K562 (cell line): ENCODE data around the gene DNAJB6. TPM values are rescaled to one million over a fixed set of nuclear protein-coding genes. Genes with fewer than 3 reads are reported as not detected.

Source experiments
- ATAC-seq: fragments of 200-7000 bp; cut with Tn5 transposase; 3 replicates; pipeline ENCODE4 v1.9.1; 2020; ENCODE audit warnings: moderate library complexity
- BruUV-seq: library from RNA; stranded (reverse); fragments of 400-500 nt; replicated peaks from 2 replicates; lab custom pipeline; 2021; lab: Mats Ljungman, UMichigan
- CTCF ChIA-PET: fragments of 300-600 bp; formaldehyde crosslinking; extraction: SDS; loops from one replicate; lab custom pipeline; 2021; ENCODE audit warnings: low intra/inter-chr PET ratio; lab: Yijun Ruan, JAX
- POLR2A ChIA-PET: fragments of 300-600, 350-650 bp; sonication (Branson Sonifier 250); formaldehyde crosslinking; extraction: SDS; loops from one replicate; lab custom pipeline; 2021; ENCODE audit warnings: antibody characterized with exemption, inconsistent platforms; lab: Yijun Ruan, JAX
- DNase-seq, 4 experiments: peaks; one replicate each; pipeline versions ENCODE4 v3.0.0 to v3.0.0-alpha.2; 2011 to 2018; ENCODE audit warnings: low spot score in 3 of 4, mixed read lengths in 3 of 4; ENCODE audit errors: extremely low read depth in 1 of 4
- FAIRE-seq: peaks from 2 replicates; lab custom pipeline; 2011; peaks lifted over from hg19 to GRCh38; lab: Jason Lieb, UNC
- H2AFZ ChIP-seq: 2 replicates; pipeline ENCODE4 v1.6.0; 2011; ENCODE audit warnings: low read depth, low read length, control low read depth, inconsistent platforms
- H3K27ac ChIP-seq: fragments of 200-600 bp; 3 replicates; pipeline ENCODE4 v1.8.0; 2011; ENCODE audit warnings: low read depth, mild to moderate bottlenecking, control low read depth, inconsistent platforms, low read length, moderate library complexity, mixed read lengths; ENCODE audit errors: extremely low read depth
- H3K27me3 ChIP-seq, 2 experiments: fragments of 300-600 bp in 1 of 2; 2 replicates in 1 of 2; 3 replicates in 1 of 2; pipeline versions ENCODE4 v1.6.0 to v1.8.0; 2011; ENCODE audit warnings: inconsistent platforms in 2 of 2, low read length in 2 of 2, mild to moderate bottlenecking in 1 of 2, mixed read lengths in 1 of 2, moderate library complexity in 1 of 2; ENCODE audit not compliant: control insufficient read depth in 2 of 2, insufficient read depth in 2 of 2
- H3K36me3 ChIP-seq: fragments of 300-600 bp; 3 replicates; pipeline ENCODE4 v1.8.0; 2011; ENCODE audit warnings: mild to moderate bottlenecking, low read length, inconsistent platforms; ENCODE audit not compliant: control insufficient read depth, insufficient read depth
- H3K4me1 ChIP-seq, 2 experiments: fragments of 200-600 bp in 1 of 2; replicated peaks in 1 of 2; 2 replicates in 1 of 2; 3 replicates in 1 of 2; pipeline versions ENCODE4 v1.5.1 to v1.8.0; 2011; ENCODE audit warnings: inconsistent platforms in 2 of 2, low read length in 2 of 2, mild to moderate bottlenecking in 1 of 2, mixed read lengths in 1 of 2, moderate library complexity in 1 of 2; ENCODE audit not compliant: control insufficient read depth in 2 of 2, insufficient read depth in 2 of 2
- H3K4me2 ChIP-seq: 2 replicates; pipeline ENCODE4 v1.6.1; 2011; ENCODE audit warnings: low read length, control low read depth, inconsistent platforms, mixed read lengths; ENCODE audit not compliant: insufficient read depth
- H3K4me3 ChIP-seq: fragments of 200-600 bp; sonication (generic), shearing (Covaris generic); 2 replicates; pipeline ENCODE4 v1.5.1; 2016; ENCODE audit warnings: control low read depth, inconsistent platforms
- H3K79me2 ChIP-seq: fragments of 200-600 bp; 3 replicates; pipeline ENCODE4 v1.8.0; 2011; ENCODE audit warnings: low read length, inconsistent platforms; ENCODE audit not compliant: control insufficient read depth, insufficient read depth
- H3K9ac ChIP-seq, 2 experiments: 2 replicates each; pipeline versions ENCODE4 v1.6.0 to v1.6.1; 2011; ENCODE audit warnings: low read depth in 2 of 2, low read length in 2 of 2, control low read depth in 1 of 2, inconsistent platforms in 1 of 2, mild to moderate bottlenecking in 1 of 2, mixed read lengths in 1 of 2; ENCODE audit not compliant: insufficient read depth in 1 of 2
- H3K9me1 ChIP-seq: one replicate; pipeline ENCODE4 v1.6.0; 2011; ENCODE audit warnings: inconsistent platforms, mild to moderate bottlenecking, low read length, moderate library complexity; ENCODE audit not compliant: control insufficient read depth, insufficient read depth
- H3K9me3 ChIP-seq: replicated peaks from 2 replicates; pipeline ENCODE4 v1.5.1; 2011; ENCODE audit warnings: low read depth, low read length, inconsistent platforms; ENCODE audit not compliant: control insufficient read depth, insufficient read depth
- H4K20me1 ChIP-seq: replicated peaks from 2 replicates; pipeline ENCODE4 v1.6.1; 2011; ENCODE audit warnings: low read length, inconsistent platforms, mixed read lengths; ENCODE audit not compliant: control insufficient read depth, insufficient read depth
- ARID3A ChIP-seq: IDR thresholded peaks from 2 replicates; pipeline ENCODE4 v1.6.1; 2012; ENCODE audit warnings: low read depth, low read length, improper control_type of control experiment, borderline replicate concordance
- BCOR ChIP-seq: fragments of 450-650 bp; IDR thresholded peaks from 2 replicates; pipeline ENCODE4 v1.6.1; 2016
- BRD9 ChIP-seq: fragments of 450-650 bp; IDR thresholded peaks from 2 replicates; pipeline ENCODE4 v1.6.1; 2018; ENCODE audit warnings: low read depth; ENCODE audit not compliant: partially characterized antibody
- CBX3 ChIP-seq, 2 experiments: IDR thresholded peaks; 1 replicate in 1 of 2; 2 replicates in 1 of 2; pipeline ENCODE4 v1.6.1; 2012; ENCODE audit warnings: inconsistent platforms in 2 of 2, low read length in 2 of 2, borderline replicate concordance in 1 of 2, control low read depth in 1 of 2
- CEBPB ChIP-seq: fragments of 450-650 bp; IDR thresholded peaks from 2 replicates; pipeline ENCODE4 v1.6.1; 2016; ENCODE audit warnings: missing genetic modification characterization, missing compliant biosample characterization
- ELF2 ChIP-seq: fragments of 250-450 bp; sonication (Bioruptor Pico); IDR thresholded peaks from 2 replicates; pipeline ENCODE4 v1.5.0; 2021; ENCODE audit warnings: mild to moderate bottlenecking
- MYBL2 ChIP-seq, 2 experiments: fragments of 450-650 bp in 1 of 2; sonication (generic) in 1 of 2; formaldehyde crosslinking in 1 of 2; IDR thresholded peaks; 2 replicates each; pipeline versions ENCODE4 v1.6.1 to v1.8.1; 2017 to 2022; ENCODE audit warnings: borderline replicate concordance in 1 of 2, inconsistent platforms in 1 of 2, low read depth in 1 of 2, mild to moderate bottlenecking in 1 of 2, missing genetic modification reagents in 1 of 2, moderate library complexity in 1 of 2
- NR3C1 ChIP-seq: sonication (generic); formaldehyde crosslinking; IDR thresholded peaks from 2 replicates; pipeline ENCODE4 v1.8.1; 2022; ENCODE audit warnings: missing genetic modification reagents
- NR4A1 ChIP-seq, 2 experiments: fragments of 250-450 bp in 1 of 2; fragments of 450-650 bp in 1 of 2; sonication (Bioruptor Pico) in 1 of 2; IDR thresholded peaks; 2 replicates each; pipeline versions ENCODE4 v1.4.0 to v1.6.1; 2016 to 2020; ENCODE audit warnings: mild to moderate bottlenecking in 2 of 2, missing compliant biosample characterization in 1 of 2, missing genetic modification characterization in 1 of 2, moderate library complexity in 1 of 2
- RUNX1 ChIP-seq: sonication (generic); IDR thresholded peaks from 2 replicates; pipeline ENCODE4 v1.6.1; 2016; ENCODE audit warnings: antibody characterized with exemption, low read depth
- ZBTB11 ChIP-seq, 3 experiments: fragments of 200-800 bp in 1 of 3; fragments of 250-450 bp in 1 of 3; fragments of 450-650 bp in 1 of 3; sonication (Bioruptor Pico) in 1 of 3; sonication (Bioruptor generic) in 1 of 3; formaldehyde crosslinking in 1 of 3; IDR thresholded peaks; 2 replicates each; pipeline versions ENCODE4 v1.6.1 to v1.8.0; 2016 to 2022; ENCODE audit warnings: mild to moderate bottlenecking in 2 of 3, missing genetic modification characterization in 2 of 3, missing compliant biosample characterization in 1 of 3, moderate library complexity in 1 of 3
- ZBTB12 ChIP-seq: fragments of 250-450 bp; sonication (Bioruptor Pico); IDR thresholded peaks from 2 replicates; pipeline ENCODE4 v1.4.0; 2020
- ZNF12 ChIP-seq: sonication (generic); formaldehyde crosslinking; IDR thresholded peaks from 2 replicates; pipeline ENCODE4 v1.4.0; 2020; ENCODE audit warnings: mild to moderate bottlenecking, missing genetic modification reagents
- ZNF121 ChIP-seq: sonication (generic); formaldehyde crosslinking; conservative IDR thresholded peaks from 2 replicates; pipeline ENCODE4 v1.8.0; 2022; ENCODE audit warnings: missing genetic modification reagents
- WGBS: fragments of 100-300 bp; shearing (Covaris generic); methylation state at CpG from one replicate; pipeline ENCODE4 v1.1.6; 2016; ENCODE audit warnings: low coverage, mixed read lengths; ENCODE audit not compliant: insufficient coverage; ENCODE audit errors: missing lambda C conversion rate; 5-methylcytosine and 5-hydroxymethylcytosine counted together
- in situ Hi-C: fragments of 300-500 bp; cut with MboI; formaldehyde crosslinking; loops from 4 replicates; pipeline ENCODE4 v1.15.0; 2018; ENCODE audit warnings: inconsistent platforms, mixed read lengths
- intact Hi-C: fragments of 100-400 bp; cut with micrococcal nuclease; formaldehyde crosslinking; loops from 2 replicates; pipeline ENCODE4 v1.14.2; 2022
- polyA plus RNA-seq, 8 experiments: library from polyadenylated mRNA; depleted of rRNA in 4 of 8; stranded (reverse) in 5 of 8; unstranded in 3 of 8; fragments of >200 nt; fragmentation: Nextera tagmentation in 2 of 8; fragmentation: Illumina TruSeq in 1 of 8; extraction: Ambion mirVana in 2 of 8; extraction: Trizol in 1 of 8; gene quantifications; 2 replicates each; pipeline versions ENCODE4 v1.2.1 to v1.2.3, GENCODE V29; 2011 to 2014; ENCODE audit warnings: inconsistent platforms in 1 of 8, missing spikeins in 1 of 8
- total RNA-seq, 7 experiments: library from RNA; depleted of rRNA in 6 of 7; stranded (reverse); fragments of >200 nt in 6 of 7; fragmentation: Illumina TruSeq in 2 of 7; extraction: Trizol in 2 of 7; gene quantifications; 2 replicates each; pipeline versions ENCODE4 v1.2.1 to v1.2.3, GENCODE V29; 2011 to 2021; ENCODE audit warnings: low replicate concordance in 1 of 7

DNAJB6 gene
- total and polyA plus RNA-seq, 9 of the 15 experiments (the other 6 are each of a cell fraction or from before 2014, with no cell fraction given): 84.5 to 158 (median 135) TPM

- CTCF ChIA-PET: no interaction called here
- in situ Hi-C loops: no loop called here
- no peak for TF ChIP-seq MYBL2 (IDR thresholded peaks at IDR 0.05; ENCODE audit: low read depth)
- TF ChIP-seq MYBL2 (CRISPR knock-in tag; IDR thresholded peaks at IDR 0.05; ENCODE audit: borderline replicate concordance): no peak
- no peak for TF ChIP-seq NR4A1 (CRISPR knock-in tag; IDR thresholded peaks at IDR 0.05)
- no peak for TF ChIP-seq NR4A1 (tag; IDR thresholded peaks at IDR 0.05)
- TF ChIP-seq ZBTB11 (CRISPR knock-in tag; IDR thresholded peaks at IDR 0.05): 0 out of 6 replicates have a peak, but pooled peaks of 1 of the 3 experiments have one; percentile 11
- no peak for TF ChIP-seq BRD9
- TF ChIP-seq ARID3A: no peak
- peak; percentile 38; the same call in 1 of the 2 replicates for TF ChIP-seq BCOR
- no peak for TF ChIP-seq CBX3 (IDR thresholded peaks at IDR 0.05; ENCODE audit: borderline replicate concordance in 1 of 2, low read length in 2 of 2)
- TF ChIP-seq RUNX1: no peak
- TF ChIP-seq ZNF12 (CRISPR knock-in tag): no peak
- no peak for TF ChIP-seq ELF2 (CRISPR knock-in tag)
- peak; percentile 96 for TF ChIP-seq ZNF121 (CRISPR knock-in tag)
- no peak for TF ChIP-seq NR3C1
- TF ChIP-seq CEBPB: peak; percentile 72
- TF ChIP-seq ZBTB12 (CRISPR knock-in tag): no peak
Measured at GRCh38 chr7:157403646-157404401, 67.0 kb downstream of the DNAJB6 start.

More at GRCh38 chr7:157403646-157404401, 67.0 kb downstream of the DNAJB6 start:
- BruUV-seq: no TSS peak
- Histone ChIP-seq H3K4me1 (peaks cover 54 to 92% of the 10 kb centered on the region in 2 experiments), H3K9me3 (no peaks in the 10 kb centered on the region), H3K27ac (peak overlapping the region; percentile 77), H3K4me2 (peak overlapping the region; percentile 17; the same call in 1 of the 2 replicates), H3K27me3 (no peaks in the 10 kb centered on the region), H4K20me1 (no peaks in the 10 kb centered on the region), H3K4me3 (no peak overlapping the region), H3K79me2 (peaks cover 59% of the 10 kb centered on the region), H3K9me1 (peaks cover 15% of the 10 kb centered on the region), H3K9ac (peak overlapping the region; percentile 34 to 88; a peak in 3 of 4 replicates), H2AFZ (no peak overlapping the region), H3K36me3 (peaks cover 51% of the 10 kb centered on the region; the same call in 2 of the 3 replicates)
- FAIRE-seq: no peak
- POLR2A ChIA-PET: interaction anchor here (0.6 kb wide), 2 partner anchors 65 to 996 kb away, joined by 3 read pairs; no protein-coding TSS in a partner anchor
- DNase-seq: no peak
- intact Hi-C loops: no loop called here
- 87% methylated on average over 12 of the region's 12 CpGs for WGBS
- ATAC-seq: no peak
